Esophagus squamous epithelium (tissue), 5 donors: Measurements from ENCODE around the gene CADM1. TPM values are rescaled to one million over a fixed set of nuclear protein-coding genes. Genes with fewer than 3 reads are reported as not detected.

Experiments
- DNase-seq: peaks from one replicate; lab custom pipeline; 2025; lab: John Stamatoyannopoulos, UW
- H3K27ac ChIP-seq, 4 donors: fragments of 200-600 bp; sonication (generic); one replicate each; pipeline ENCODE4 v1.5.1; 2016 to 2019; ENCODE audit warnings: mild to moderate bottlenecking in 1 of 4
- H3K27me3 ChIP-seq, 4 donors: fragments of 200-600 bp; sonication (generic); 1 replicate in 3 of 4; 2 replicates in 1 of 4; pipeline versions ENCODE4 v1.5.1 to v1.6.0; 2017 to 2021; ENCODE audit warnings: antibody characterized with exemption in 1 of 4
- H3K36me3 ChIP-seq, 3 donors: fragments of 200-600 bp; sonication (generic); one replicate each; pipeline ENCODE4 v1.5.1; 2016 to 2019
- H3K4me1 ChIP-seq, 3 donors: fragments of 200-600 bp; sonication (generic); one replicate each; pipeline ENCODE4 v1.5.1; 2017 to 2019
- H3K4me3 ChIP-seq, 4 donors: fragments of 200-600 bp; sonication (generic); 1 replicate in 3 of 4; 2 replicates in 1 of 4; pipeline ENCODE4 v1.5.1; 2016 to 2019; ENCODE audit warnings: mild to moderate bottlenecking in 2 of 4, moderate library complexity in 1 of 4
- H3K9me3 ChIP-seq, 3 donors: fragments of 200-600 bp; sonication (generic); one replicate each; pipeline ENCODE4 v1.5.1; 2016 to 2019
- CTCF ChIP-seq, 6 experiments: fragments of 450-650 bp in 4 of 6; fragments of 200-600 bp in 2 of 6; sonication (generic) in 2 of 6; IDR thresholded peaks; one replicate each; pipeline ENCODE4 v1.5.1; 2016 to 2019; ENCODE audit warnings: antibody characterized with exemption in 6 of 6, mild to moderate bottlenecking in 4 of 6, moderate library complexity in 4 of 6
- POLR2A ChIP-seq, 4 donors: fragments of 450-650 bp; IDR thresholded peaks; one replicate each; pipeline ENCODE4 v1.6.1; 2017; ENCODE audit warnings: antibody characterized with exemption in 4 of 4, mild to moderate bottlenecking in 4 of 4, moderate library complexity in 3 of 4
- WGBS, 2 donors: methylation state at CpG; one replicate each; pipeline ENCODE4 v1.1.5; 2018; 5-methylcytosine and 5-hydroxymethylcytosine counted together
- intact Hi-C: fragments of 100-400 bp; cut with DNase I; formaldehyde crosslinking; loops from one replicate; pipeline ENCODE4 v1.15.0; 2022
- total RNA-seq, 4 donors: library from RNA; depleted of rRNA; stranded (reverse); fragments of >200 nt; gene quantifications; one replicate each; pipeline ENCODE4 v1.1.0, GENCODE V29; 2016
- donor health status: DM: yes; HTN: yes; CAD: no.

CADM1 gene
- total RNA-seq, 4 donors from 2014 or later, result 1.7 to 15.1 (median 8.3) TPM

- WGBS, 2 donors, result 78 to 85% methylated on average over 5 of the region's 5 CpGs
- intact Hi-C loops, result no loop called here
- no peaks in the 10 kb centered on the region for H3K9me3 ChIP-seq
- no peak overlapping the region for H3K27ac ChIP-seq
- TF ChIP-seq CTCF (IDR thresholded peaks at IDR 0.05) (no peak), POLR2A (IDR thresholded peaks at IDR 0.05) (no peak)
- no peak overlapping the region for H3K4me3 ChIP-seq
- no peaks in the 10 kb centered on the region for H3K36me3 ChIP-seq
- H3K4me1 ChIP-seq, result no peaks in the 10 kb centered on the region
- DNase-seq, result no peak
- H3K27me3 ChIP-seq, result no peaks in the 10 kb centered on the region
These were observed 281.2 kb downstream of the CADM1 start for GRCh38 chr11:115222863-115223530.

GRCh38 chr11:115222218-115222862 is 281.9 kb downstream of the CADM1 start:
- no peak for DNase-seq
- Histone ChIP-seq H3K9me3 (no peaks in the 10 kb centered on the region), H3K4me1 (no peaks in the 10 kb centered on the region), H3K27me3 (no peaks in the 10 kb centered on the region), H3K36me3 (no peaks in the 10 kb centered on the region), H3K4me3 (no peak overlapping the region), H3K27ac (peak overlapping the region in 1 of 4 donors; percentile 47)
- WGBS, 2 donors, result 42 to 49% methylated on average over 5 of the region's 5 CpGs
- TF ChIP-seq POLR2A (IDR thresholded peaks at IDR 0.05), result no peak
- no peak for TF ChIP-seq CTCF (IDR thresholded peaks at IDR 0.05)
- intact Hi-C loops, result no loop called here

GRCh38 chr11:115221461-115222069 is 282.6 kb downstream of the CADM1 start:
- no peak overlapping the region for H3K27ac ChIP-seq
- H3K4me3 ChIP-seq, result no peak overlapping the region
- DNase-seq, result no peak
- no peaks in the 10 kb centered on the region for H3K4me1 ChIP-seq
- no peaks in the 10 kb centered on the region for H3K36me3 ChIP-seq
- no peaks in the 10 kb centered on the region for H3K27me3 ChIP-seq
- intact Hi-C loops, result no loop called here
- WGBS, 2 donors, result 82 to 91% methylated on average over 2 of the region's 2 CpGs
- TF ChIP-seq CTCF (IDR thresholded peaks at IDR 0.05) (no peak), POLR2A (IDR thresholded peaks at IDR 0.05) (peak in 1 of 4 donors; percentile 11)
- no peaks in the 10 kb centered on the region for H3K9me3 ChIP-seq

- TF ChIP-seq POLR2A (IDR thresholded peaks at IDR 0.05) (no peak), CTCF (IDR thresholded peaks at IDR 0.05) (no peak)
- Histone ChIP-seq H3K27me3 (no peaks in the 10 kb centered on the region), H3K27ac (no peak overlapping the region), H3K4me1 (no peaks in the 10 kb centered on the region), H3K4me3 (no peak overlapping the region), H3K9me3 (no peaks in the 10 kb centered on the region), H3K36me3 (no peaks in the 10 kb centered on the region)
- 75 to 83% methylated on average over 4 of the region's 4 CpGs for WGBS, 2 donors
- intact Hi-C loops, result no loop called here
- no peak for DNase-seq
These were observed 283.3 kb downstream of the CADM1 start for GRCh38 chr11:115220911-115221310.

- WGBS, 2 donors, result 80 to 94% methylated on average over 6 of the region's 6 CpGs
- DNase-seq, result no peak
- Histone ChIP-seq H3K4me3 (no peak overlapping the region), H3K27ac (no peak overlapping the region), H3K9me3 (no peaks in the 10 kb centered on the region), H3K27me3 (no peaks in the 10 kb centered on the region), H3K4me1 (no peaks in the 10 kb centered on the region), H3K36me3 (no peaks in the 10 kb centered on the region)
- TF ChIP-seq POLR2A (IDR thresholded peaks at IDR 0.05) (no peak), CTCF (IDR thresholded peaks at IDR 0.05) (no peak)
- intact Hi-C loops, result no loop called here
These were observed 283.8 kb downstream of the CADM1 start for GRCh38 chr11:115220423-115220822.
